ENCODE data around the gene COMMD6.
A peak's percentile ranks its signal among the peaks of the same experiment; 100 is the strongest.

COMMD6 gene

DNA sequence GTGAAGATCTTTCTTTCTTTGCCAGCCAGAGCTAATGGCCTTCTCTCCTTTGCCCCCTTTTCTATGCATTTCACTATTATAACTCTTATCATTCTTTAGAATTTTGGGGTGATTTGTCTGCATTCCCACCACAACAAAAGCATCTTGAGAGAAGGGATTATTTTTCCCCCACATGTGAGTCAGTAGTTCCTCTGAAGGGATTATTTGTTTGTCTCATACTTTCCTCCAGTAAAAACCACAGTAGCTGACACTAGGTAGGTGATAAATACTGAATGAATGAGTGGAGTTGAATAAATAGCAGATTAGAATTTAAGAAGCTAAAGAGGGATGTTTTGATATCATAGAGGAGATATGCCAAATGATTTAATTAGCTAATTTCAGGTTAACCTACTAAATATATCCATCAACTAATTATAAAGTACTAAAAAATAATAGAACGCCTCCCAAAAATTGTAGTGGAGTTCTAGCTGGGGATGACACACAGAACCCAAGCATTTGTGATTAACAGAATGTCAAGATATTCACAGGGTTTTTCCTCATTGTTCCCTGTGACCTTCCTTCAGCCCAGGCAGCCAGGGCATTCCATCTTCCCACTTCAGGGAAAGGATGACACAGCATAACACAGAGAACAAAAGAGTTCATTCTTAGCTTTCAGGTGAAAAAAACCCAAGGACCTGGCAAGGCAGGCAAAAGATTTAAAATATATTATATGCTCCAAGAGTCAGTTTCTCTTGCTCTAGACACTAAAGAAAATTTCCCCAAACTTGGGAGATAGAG lies 52.2 kb downstream of the COMMD6 start:
- no peak overlapping the region for H3K27ac ChIP-seq (ENCODE audit: low read length)
- no peak overlapping the region for H3K4me2 ChIP-seq (ENCODE audit: low read depth, low read length)
- no peaks in the 10 kb centered on the region for H3K36me3 ChIP-seq (replicated peaks; ENCODE audit: insufficient read depth, low read length)
- no peak overlapping the region for H3K4me3 ChIP-seq (ENCODE audit: low read length)
- peaks cover 3% of the 10 kb centered on the region for H3K27me3 ChIP-seq (replicated peaks; ENCODE audit: insufficient read depth, low read length)
- no peaks in the 10 kb centered on the region for H3K9me2 ChIP-seq (replicated peaks; ENCODE audit: insufficient read depth, low read length)
- no peaks in the 10 kb centered on the region for H4K20me1 ChIP-seq (ENCODE audit: insufficient read depth, low read length)
- H3K9me3 ChIP-seq (replicated peaks; ENCODE audit: insufficient read depth, low read length), result no peaks in the 10 kb centered on the region
- H3K79me2 ChIP-seq (ENCODE audit: low read length), result no peaks in the 10 kb centered on the region
- H3F3A ChIP-seq (ENCODE audit: insufficient read depth, low read length), result peaks cover 14% of the 10 kb centered on the region; the same call in 1 of the 2 replicates
- no peak for TF ChIP-seq EZH2 (optimal IDR thresholded peaks at IDR 0.05; ENCODE audit: low read depth, low read length)
- H3K9ac ChIP-seq (ENCODE audit: low read length), result no peak overlapping the region
- H3K4me1 ChIP-seq (ENCODE audit: low read length), result peaks cover 6% of the 10 kb centered on the region; the same call in 1 of the 2 replicates
- H2AFZ ChIP-seq (ENCODE audit: low read length), result no peak overlapping the region
- no peak for DNase-seq

DNA sequence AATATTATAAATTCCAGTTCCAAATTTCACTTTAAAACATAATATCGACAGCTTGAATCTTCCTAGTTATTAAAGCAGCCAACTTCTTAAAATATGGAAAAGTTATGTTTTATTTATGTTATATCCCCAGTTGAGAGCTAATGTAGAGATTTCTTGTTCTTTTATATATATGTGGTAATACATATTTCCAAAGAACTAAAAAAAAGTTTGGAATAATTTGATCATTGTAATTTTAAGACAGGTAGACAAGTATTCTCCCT lies 54.9 kb downstream of the COMMD6 start:
- no peak overlapping the region; the same call in 1 of the 2 replicates for H3K9ac ChIP-seq (ENCODE audit: low read length)
- H3F3A ChIP-seq (ENCODE audit: insufficient read depth, low read length), result peaks cover 14% of the 10 kb centered on the region; the same call in 1 of the 2 replicates
- H3K9me3 ChIP-seq (replicated peaks; ENCODE audit: insufficient read depth, low read length), result no peaks in the 10 kb centered on the region
- H3K79me2 ChIP-seq (ENCODE audit: low read length), result no peaks in the 10 kb centered on the region
- H3K9me2 ChIP-seq (replicated peaks; ENCODE audit: insufficient read depth, low read length), result no peaks in the 10 kb centered on the region
- H3K4me3 ChIP-seq (ENCODE audit: low read length), result peak overlapping the region; percentile 93
- no peak overlapping the region; the same call in 1 of the 2 replicates for H3K27ac ChIP-seq (ENCODE audit: low read length)
- peaks cover 23% of the 10 kb centered on the region for H3K27me3 ChIP-seq (replicated peaks; ENCODE audit: insufficient read depth, low read length)
- H3K36me3 ChIP-seq (replicated peaks; ENCODE audit: insufficient read depth, low read length), result no peaks in the 10 kb centered on the region
- peak overlapping the region; percentile 97 for H3K4me2 ChIP-seq (ENCODE audit: low read depth, low read length)
- no peak for DNase-seq
- H3K4me1 ChIP-seq (ENCODE audit: low read length), result no peaks in the 10 kb centered on the region
- TF ChIP-seq EZH2 (optimal IDR thresholded peaks at IDR 0.05; ENCODE audit: low read depth, low read length), result no peak
- no peak for TF ChIP-seq EZH2phosphoT487 (IDR thresholded peaks at IDR 0.05; ENCODE audit: low read length)
- TF ChIP-seq CTCF (IDR thresholded peaks at IDR 0.05; ENCODE audit: low read length), result no peak
- H2AFZ ChIP-seq (ENCODE audit: low read length), result 0 out of 2 replicates have a peak overlapping the region, but pooled peaks have one; percentile 97
- H4K20me1 ChIP-seq (ENCODE audit: insufficient read depth, low read length), result 0 out of 2 replicates have a peak, but pooled peaks cover 3% of the 10 kb centered on the region

- no peaks in the 10 kb centered on the region for H3K9me3 ChIP-seq (replicated peaks; ENCODE audit: insufficient read depth, low read length)
- H3F3A ChIP-seq (ENCODE audit: insufficient read depth, low read length), result peaks cover 14% of the 10 kb centered on the region; the same call in 1 of the 2 replicates
- peak within 1 kb of the TSS; percentile 48; the same call in 1 of the 2 replicates for H3K27ac ChIP-seq (ENCODE audit: low read length)
- peak; percentile 87 for DNase-seq
- H4K20me1 ChIP-seq (ENCODE audit: insufficient read depth, low read length), result 0 out of 2 replicates have a peak, but pooled peaks cover 3% of the 10 kb centered on the region
- H3K79me2 ChIP-seq (ENCODE audit: low read length), result no peaks in the 10 kb centered on the region
- no peaks in the 10 kb centered on the region for H3K9me2 ChIP-seq (replicated peaks; ENCODE audit: insufficient read depth, low read length)
- H2AFZ ChIP-seq (ENCODE audit: low read length), result peak within 1 kb of the TSS; percentile 97
- H3K4me3 ChIP-seq (ENCODE audit: low read length), result peak within 1 kb of the TSS; percentile 93
- H3K4me2 ChIP-seq (ENCODE audit: low read depth, low read length), result peak within 1 kb of the TSS; percentile 97
- TF ChIP-seq EZH2phosphoT487 (IDR thresholded peaks at IDR 0.05; ENCODE audit: low read length) (no peak), CTCF (IDR thresholded peaks at IDR 0.05; ENCODE audit: low read length) (peak; percentile 87), EZH2 (optimal IDR thresholded peaks at IDR 0.05; ENCODE audit: low read depth, low read length) (no peak)
- peak within 1 kb of the TSS; percentile 17; the same call in 1 of the 2 replicates for H3K9ac ChIP-seq (ENCODE audit: low read length)
- no peaks in the 10 kb centered on the region for H3K4me1 ChIP-seq (ENCODE audit: low read length)
- no peaks in the 10 kb centered on the region for H3K36me3 ChIP-seq (replicated peaks; ENCODE audit: insufficient read depth, low read length)
- H3K27me3 ChIP-seq (replicated peaks; ENCODE audit: insufficient read depth, low read length), result peaks cover 23% of the 10 kb centered on the region
These were observed 55.4 kb downstream of the COMMD6 start, which contains the start of gene TBC1D4 for GRCh38 chr13:75482070-75482819. TBC1D4 (minus strand) TSS chr13:75482169; CDS start chr13:75481767, 402 bp downstream.

All from MM.1S (cell line).